Lung (tissue), 12 donors: ENCODE data around the gene ASIP. TPM values are rescaled to one million over a fixed set of nuclear protein-coding genes. Genes with fewer than 3 reads are reported as not detected.

Source experiments
- ATAC-seq: fragments of 200-7000 bp; cut with Tn5 transposase; one replicate; pipeline ENCODE4 v1.9.1; 2020; ENCODE audit warnings: moderate number of reproducible peaks; ENCODE audit not compliant: insufficient read depth, low FRiP score
- DNase-seq, 3 donors: peaks; one replicate each; pipeline ENCODE4 v3.0.0-alpha.2; 2013 to 2017
- H3K27ac ChIP-seq, 2 donors: one replicate each; pipeline ENCODE4 v1.5.1; 2013; ENCODE audit warnings: mild to moderate bottlenecking in 2 of 2, moderate library complexity in 2 of 2, control low read depth in 1 of 2, inconsistent platforms in 1 of 2, low read depth in 1 of 2, low read length in 1 of 2
- H3K27me3 ChIP-seq, 3 donors: one replicate each; pipeline ENCODE4 v1.5.1; 2013; ENCODE audit warnings: low read length in 2 of 3; ENCODE audit not compliant: control insufficient read depth in 3 of 3, insufficient read depth in 3 of 3
- H3K36me3 ChIP-seq, 4 donors: one replicate each; pipeline ENCODE4 v1.5.1; 2013; ENCODE audit warnings: low read length in 4 of 4, mild to moderate bottlenecking in 1 of 4, moderate library complexity in 1 of 4; ENCODE audit not compliant: control insufficient read depth in 4 of 4, insufficient read depth in 4 of 4
- H3K4me1 ChIP-seq, 5 donors: one replicate each; pipeline ENCODE4 v1.5.1; 2013; ENCODE audit warnings: low read length in 5 of 5, mild to moderate bottlenecking in 2 of 5, moderate library complexity in 1 of 5; ENCODE audit not compliant: control insufficient read depth in 5 of 5, insufficient read depth in 5 of 5
- H3K4me3 ChIP-seq: one replicate; pipeline ENCODE4 v1.5.1; 2013; ENCODE audit warnings: mild to moderate bottlenecking, control low read depth, moderate library complexity
- H3K9ac ChIP-seq, 2 donors: one replicate each; pipeline ENCODE4 v1.5.1; 2013; ENCODE audit warnings: low read length in 2 of 2, control low read depth in 1 of 2; ENCODE audit not compliant: insufficient read depth in 1 of 2
- H3K9me3 ChIP-seq, 4 donors: one replicate each; pipeline ENCODE4 v1.5.1; 2013; ENCODE audit warnings: low read length in 3 of 4, mild to moderate bottlenecking in 1 of 4, moderate library complexity in 1 of 4; ENCODE audit not compliant: control insufficient read depth in 4 of 4, insufficient read depth in 3 of 4
- CTCF ChIP-seq: IDR thresholded peaks from 2 replicates; pipeline ENCODE4 v1.5.1; 2012; ENCODE audit warnings: mild to moderate bottlenecking; ENCODE audit errors: control extremely low read depth, extremely low read depth
- WGBS, 2 donors: extraction: QIAGEN DNeasy Blood & Tissue Kit; methylation state at CpG; one replicate each; pipeline ENCODE4 v1.1.7; 2013; 5-methylcytosine and 5-hydroxymethylcytosine counted together
- polyA plus RNA-seq, 2 donors: library from polyadenylated mRNA; stranded (reverse); fragments of 200-250 nt; gene quantifications; one replicate each; pipeline ENCODE4 v1.2.1, GENCODE V29; 2013
- total RNA-seq, 2 donors: library from RNA; depleted of rRNA in 1 of 2; stranded (reverse); fragments of >200 nt in 1 of 2; gene quantifications; one replicate each; pipeline ENCODE4 v1.2.1, GENCODE V29; 2014 to 2021
- donor health status: control.
- donor health status: control.
- donor health status: Bipolar disorder and iron deficiency.
- donor health status: healthy.
- donor health status: DM: yes; HTN: yes; CAD: no.

ASIP gene
- total and polyA plus RNA-seq, 4 donors: 0.15 to 0.87 TPM; not detected in 2

DNA sequence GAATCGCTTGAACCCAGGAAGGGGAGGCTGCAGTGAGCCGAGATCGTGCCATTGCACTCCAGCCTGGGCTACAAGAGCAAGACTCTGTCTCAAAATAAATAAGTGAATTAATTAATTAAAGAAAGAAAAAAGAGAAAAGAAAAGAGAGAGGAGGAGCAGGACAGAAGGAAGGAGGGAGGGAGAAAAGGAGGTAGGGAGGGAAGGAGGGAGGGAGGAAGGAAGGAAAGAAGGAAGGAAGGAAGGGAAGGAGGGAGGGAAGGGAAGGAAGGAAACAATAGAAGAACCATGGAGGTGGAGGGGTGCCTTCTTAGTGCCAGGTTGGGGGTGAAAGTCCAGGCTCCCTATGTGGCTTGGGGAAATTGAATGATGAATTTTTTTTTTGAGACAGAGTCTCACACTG lies 68.5 kb downstream of the ASIP start:
- peaks cover 0 to 6% (median 4%) of the 10 kb centered on the region in 3 donors for H3K27me3 ChIP-seq
- no peaks in the 10 kb centered on the region for H3K9me3 ChIP-seq
- no peak overlapping the region for H3K4me3 ChIP-seq
- H3K4me1 ChIP-seq: peaks cover 0 to 11% (median 2%) of the 10 kb centered on the region in 5 donors
- ATAC-seq: no peak
- DNase-seq: no peak
- H3K27ac ChIP-seq: no peak overlapping the region
- TF ChIP-seq CTCF: no peak
- WGBS, 2 donors: 92 to 97% methylated on average over 3 of the region's 3 CpGs
- no peaks in the 10 kb centered on the region for H3K36me3 ChIP-seq
- no peak overlapping the region for H3K9ac ChIP-seq

- DNase-seq (no peak), ATAC-seq (no peak)
- H3K9me3 ChIP-seq: no peaks in the 10 kb centered on the region
- H3K4me1 ChIP-seq: peaks cover 0 to 11% (median 2%) of the 10 kb centered on the region in 5 donors
- 90 to 92% methylated on average over 19 of the region's 19 CpGs for WGBS, 2 donors
- H3K27ac ChIP-seq: no peak overlapping the region
- H3K36me3 ChIP-seq: no peaks in the 10 kb centered on the region
- H3K27me3 ChIP-seq: peaks cover 0 to 6% (median 4%) of the 10 kb centered on the region in 3 donors
- no peak for TF ChIP-seq CTCF
- no peak overlapping the region for H3K4me3 ChIP-seq
- H3K9ac ChIP-seq: no peak overlapping the region
Measured at GRCh38 chr20:34310481-34311117, 69.4 kb downstream of the ASIP start.

DNA sequence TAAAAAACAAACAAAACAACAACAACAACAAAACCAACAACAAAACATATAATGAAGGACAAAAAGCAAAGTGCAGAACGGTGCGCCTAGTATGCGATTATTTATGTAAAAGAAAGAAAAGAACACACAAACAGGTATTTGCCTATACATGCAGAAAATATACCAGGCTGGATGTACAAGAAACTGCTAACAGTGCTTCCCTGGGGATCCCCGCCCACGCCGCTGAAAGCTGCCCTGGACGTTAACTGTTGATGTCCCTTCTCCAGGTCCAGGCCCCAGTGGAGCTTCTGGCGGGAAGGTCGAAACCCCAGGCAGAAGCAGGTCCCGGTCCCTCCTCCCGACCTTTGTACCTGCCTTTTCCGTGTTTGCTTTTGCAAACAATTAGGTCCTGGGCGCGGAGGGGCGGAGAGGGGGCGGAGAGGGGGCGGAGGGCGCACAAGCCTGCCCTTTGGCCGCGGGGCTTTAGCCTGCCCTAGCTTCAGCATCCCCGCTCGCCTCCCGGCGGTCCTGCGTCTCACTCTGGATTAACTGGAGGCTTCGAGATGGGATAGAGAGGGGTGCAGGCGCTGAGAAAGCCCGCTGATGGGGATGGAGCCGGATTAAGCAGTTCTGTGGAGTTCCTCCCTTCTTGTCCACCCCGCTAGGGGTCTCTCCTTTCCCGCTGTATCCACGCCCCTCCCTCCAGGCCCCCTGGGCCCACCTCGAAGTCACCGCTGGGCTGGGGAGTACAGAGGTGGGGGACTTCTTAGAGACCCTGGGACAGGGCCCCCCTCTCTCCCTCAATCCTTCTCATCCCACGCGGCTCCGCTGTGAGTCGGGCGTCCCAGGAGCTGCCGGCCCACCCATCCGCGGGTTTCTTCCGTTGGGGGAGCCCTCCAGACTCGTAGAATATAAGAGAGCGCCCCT lies 70.1 kb downstream of the ASIP start:
- H3K9me3 ChIP-seq: no peaks in the 10 kb centered on the region
- 14 to 15% methylated on average over 45 of the region's 45 CpGs for WGBS, 2 donors
- H3K27ac ChIP-seq: no peak overlapping the region
- no peak for TF ChIP-seq CTCF
- H3K9ac ChIP-seq: no peak overlapping the region
- no peaks in the 10 kb centered on the region for H3K36me3 ChIP-seq
- DNase-seq (no peak), ATAC-seq (no peak)
- peaks cover 0 to 6% (median 4%) of the 10 kb centered on the region in 3 donors for H3K27me3 ChIP-seq
- H3K4me1 ChIP-seq: peaks cover 0 to 11% (median 2%) of the 10 kb centered on the region in 5 donors
- no peak overlapping the region for H3K4me3 ChIP-seq
